Endothelial cell of umbilical vein (primary cell): ENCODE measurements around the gene PBXIP1. TPM values are rescaled to one million over a fixed set of nuclear protein-coding genes. Genes with fewer than 3 reads are reported as not detected.

ENCODE experiments used
- BruUV-seq: library from RNA; stranded (reverse); fragments of 400-500 nt; replicated peaks from 2 replicates; lab custom pipeline; 2021; lab: Mats Ljungman, UMichigan
- CTCF ChIA-PET: fragments of 300-600, 350-600 bp; sonication (Branson Sonifier 250); formaldehyde crosslinking; loops from one replicate; lab custom pipeline; 2021; ENCODE audit warnings: antibody characterized with exemption, inconsistent platforms; lab: Charles Lee
- POLR2A ChIA-PET: fragments of 300-600, 350-600 bp; sonication (Branson Sonifier 250); formaldehyde crosslinking; loops from one replicate; lab custom pipeline; 2021; ENCODE audit warnings: antibody characterized with exemption, inconsistent platforms; lab: Charles Lee
- DNase-seq: peaks from one replicate; pipeline ENCODE4 v3.0.0-alpha.2; 2011; ENCODE audit warnings: low read depth, low spot score
- FAIRE-seq: peaks from 2 replicates; lab custom pipeline; 2011; peaks lifted over from hg19 to GRCh38; lab: Jason Lieb, UNC
- H2AFZ ChIP-seq: 2 replicates; pipeline ENCODE4 v1.6.0; 2012; ENCODE audit warnings: low read depth, low read length, control low read depth, inconsistent platforms
- H3K27ac ChIP-seq: 2 replicates; pipeline ENCODE4 v1.5.1; 2011; ENCODE audit warnings: low read depth, mild to moderate bottlenecking, control low read depth, low read length, moderate library complexity; ENCODE audit not compliant: insufficient read depth
- H3K27me3 ChIP-seq, 2 experiments: 2 replicates each; pipeline versions ENCODE4 v1.6.0 to v1.6.1; 2011; ENCODE audit warnings: low read length in 2 of 2, mixed read lengths in 1 of 2; ENCODE audit not compliant: control insufficient read depth in 2 of 2, insufficient read depth in 2 of 2
- H3K36me3 ChIP-seq, 2 experiments: 2 replicates in 1 of 2; 3 replicates in 1 of 2; pipeline ENCODE4 v1.5.1; 2011; ENCODE audit warnings: low read length in 2 of 2, mild to moderate bottlenecking in 1 of 2, moderate library complexity in 1 of 2; ENCODE audit not compliant: control insufficient read depth in 2 of 2, insufficient read depth in 2 of 2; ENCODE audit errors: extremely low read depth in 1 of 2
- H3K4me1 ChIP-seq: 3 replicates; pipeline ENCODE4 v1.5.1; 2011; ENCODE audit warnings: mild to moderate bottlenecking, low read length; ENCODE audit not compliant: control insufficient read depth, insufficient read depth; ENCODE audit errors: extremely low read depth
- H3K4me2 ChIP-seq: 2 replicates; pipeline ENCODE4 v1.6.1; 2011; ENCODE audit warnings: low read length, control low read depth, mixed read lengths; ENCODE audit not compliant: insufficient read depth
- H3K4me3 ChIP-seq, 3 experiments: fragments of 200-600 bp in 1 of 3; sonication (generic), shearing (Covaris generic) in 1 of 3; replicated peaks in 1 of 3; 2 replicates each; pipeline ENCODE4 v1.5.1; 2011 to 2016; ENCODE audit warnings: control low read depth in 3 of 3, low read length in 3 of 3, mild to moderate bottlenecking in 2 of 3, inconsistent platforms in 1 of 3, low read depth in 1 of 3, moderate library complexity in 1 of 3; ENCODE audit not compliant: insufficient read depth in 1 of 3
- H3K79me2 ChIP-seq: 2 replicates; pipeline ENCODE4 v1.6.0; 2012; ENCODE audit warnings: low read length, inconsistent platforms; ENCODE audit not compliant: control insufficient read depth, insufficient read depth
- H3K9ac ChIP-seq: replicated peaks from 2 replicates; pipeline ENCODE3; 2011; ENCODE audit warnings: low read length, control low read depth; ENCODE audit not compliant: insufficient read depth; ENCODE audit errors: extremely low read depth
- H3K9me1 ChIP-seq: replicated peaks from 3 replicates; pipeline ENCODE4 v1.6.0; 2011; ENCODE audit warnings: mild to moderate bottlenecking, low read length; ENCODE audit not compliant: control insufficient read depth, insufficient read depth; ENCODE audit errors: extremely low read depth
- H3K9me3 ChIP-seq: replicated peaks from 2 replicates; pipeline ENCODE4 v1.5.1; 2012; ENCODE audit warnings: low read length, inconsistent platforms; ENCODE audit not compliant: control insufficient read depth, insufficient read depth
- H4K20me1 ChIP-seq: replicated peaks from 2 replicates; pipeline ENCODE3; 2011; ENCODE audit warnings: mild to moderate bottlenecking, low read length; ENCODE audit not compliant: control insufficient read depth, insufficient read depth; ENCODE audit errors: extremely low read depth
- EZH2 ChIP-seq: IDR thresholded peaks from 2 replicates; pipeline ENCODE4 v1.6.1; 2012; ENCODE audit warnings: borderline replicate concordance, low read depth, mild to moderate bottlenecking, moderate library complexity, low read length, inconsistent platforms; ENCODE audit not compliant: severe bottlenecking
- FOS ChIP-seq: IDR thresholded peaks from 2 replicates; pipeline ENCODE4 v1.6.1; 2011; ENCODE audit warnings: mild to moderate bottlenecking, low read length, moderate library complexity, borderline replicate concordance; ENCODE audit not compliant: insufficient read depth
- GATA2 ChIP-seq: IDR thresholded peaks from 2 replicates; pipeline ENCODE4 v1.7.0; 2011; ENCODE audit warnings: low read depth, mild to moderate bottlenecking, moderate library complexity, mixed read lengths, low read length; ENCODE audit not compliant: insufficient read length, insufficient read depth
- JUN ChIP-seq: IDR thresholded peaks from 2 replicates; pipeline ENCODE4 v1.6.1; 2011; ENCODE audit warnings: borderline replicate concordance, low read depth; ENCODE audit not compliant: insufficient read length, insufficient read depth
- MYC ChIP-seq: IDR thresholded peaks from one replicate; pipeline ENCODE4 v1.6.1; 2011; ENCODE audit warnings: mild to moderate bottlenecking, low read depth, low read length
- POLR2A ChIP-seq: IDR thresholded peaks from 2 replicates; pipeline ENCODE4 v1.6.1; 2012; ENCODE audit warnings: low read depth, mild to moderate bottlenecking, control low read depth, low read length
- POLR2AphosphoS5 ChIP-seq: IDR thresholded peaks from 2 replicates; pipeline ENCODE4 v1.6.1; 2012; ENCODE audit warnings: low read depth, mild to moderate bottlenecking, control low read depth, low read length, moderate library complexity; ENCODE audit not compliant: insufficient read depth
- dilution Hi-C: fragments of 300-500 bp; cut with MboI; formaldehyde crosslinking; loops from one replicate; pipeline ENCODE4 v1.15.0; 2019; ENCODE audit warnings: low sequenced_read_pairs; ENCODE audit not compliant: extremely low pct_ligation_motif_present
- intact Hi-C: fragments of 100-400 bp; cut with micrococcal nuclease; formaldehyde crosslinking; loops from one replicate; pipeline ENCODE4 v1.10.0; 2022
- polyA plus RNA-seq, 4 experiments: library from polyadenylated mRNA; depleted of rRNA in 3 of 4; stranded (reverse) in 3 of 4; unstranded in 1 of 4; fragments of >200 nt; gene quantifications; 2 replicates each; pipeline versions ENCODE4 v1.2.1 to v1.2.3, GENCODE V29; 2011 to 2012; ENCODE audit warnings: missing spikeins in 1 of 4
- total RNA-seq: library from RNA; stranded (reverse); gene quantifications from 2 replicates; pipeline ENCODE4 v1.2.3, GENCODE V29; 2021
- TF ChIP-seq, protein P1 (sequence below): IDR thresholded peaks from 2 replicates; pipeline ENCODE4 v1.6.1; 2011; ENCODE audit not compliant: insufficient read depth, insufficient read length
- TF ChIP-seq, protein P2 (sequence below), 2 donors: IDR thresholded peaks; 1 replicate in 1 of 2; 2 replicates in 1 of 2; pipeline ENCODE4 v1.5.1; 2011; ENCODE audit warnings: low read length in 2 of 2, mild to moderate bottlenecking in 2 of 2, moderate library complexity in 2 of 2, control low read depth in 1 of 2, inconsistent platforms in 1 of 2, low read depth in 1 of 2; ENCODE audit not compliant: insufficient read depth in 1 of 2; ENCODE audit errors: extremely low read depth in 1 of 2

Gene PBXIP1
- total and polyA plus RNA-seq, 2 donors (not counting 3 experiments of a cell fraction or from before 2014, with no cell fraction given): 49.4 to 54.7 TPM

DNA sequence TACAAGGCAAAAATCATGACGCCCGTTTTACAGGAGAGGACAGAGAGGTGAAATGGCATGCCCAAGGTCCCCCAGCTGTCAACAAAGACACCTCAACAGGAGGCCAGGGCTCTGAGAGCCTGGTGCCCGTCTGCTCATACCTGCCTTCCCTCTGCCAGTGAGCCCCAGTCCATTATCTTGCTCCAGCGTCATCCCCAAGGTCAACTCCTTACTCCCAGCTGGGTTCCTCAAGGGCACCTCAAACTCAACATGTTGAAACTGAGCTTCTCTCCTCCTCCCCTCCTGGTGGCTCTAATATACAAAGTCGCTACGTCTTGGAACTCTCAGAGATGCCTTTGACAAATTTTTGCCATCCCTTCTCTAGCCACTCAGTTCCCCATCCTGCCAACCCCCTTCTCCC lies 3.2 kb downstream of the PBXIP1 start:
- no peak for FAIRE-seq
- BruUV-seq: no TSS peak
- POLR2A ChIA-PET: no interaction called here

More for the DNA sequence above, 3.2 kb downstream of the PBXIP1 start:
- Histone ChIP-seq H3K79me2 (no peaks in the 10 kb centered on the region), H3K27me3 (no peaks in the 10 kb centered on the region), H3K36me3 (peaks cover 0 to 19% of the 10 kb centered on the region in 2 experiments), H3K4me2 (no peak overlapping the region), H3K4me3 (no peak overlapping the region), H3K9me1 (no peaks in the 10 kb centered on the region), H2AFZ (no peak overlapping the region), H4K20me1 (no peaks in the 10 kb centered on the region), H3K4me1 (peaks cover 19% of the 10 kb centered on the region), H3K9ac (no peak overlapping the region), H3K27ac (no peak overlapping the region), H3K9me3 (no peaks in the 10 kb centered on the region)
- no peak for DNase-seq
- TF ChIP-seq, protein P1, sequence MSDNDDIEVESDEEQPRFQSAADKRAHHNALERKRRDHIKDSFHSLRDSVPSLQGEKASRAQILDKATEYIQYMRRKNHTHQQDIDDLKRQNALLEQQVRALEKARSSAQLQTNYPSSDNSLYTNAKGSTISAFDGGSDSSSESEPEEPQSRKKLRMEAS: no peak
- TF ChIP-seq GATA2 (no peak), EZH2 (no peak), POLR2AphosphoS5 (no peak), JUN (no peak), POLR2A (no peak), FOS (no peak), MYC (no peak)
- TF ChIP-seq, protein P2, sequence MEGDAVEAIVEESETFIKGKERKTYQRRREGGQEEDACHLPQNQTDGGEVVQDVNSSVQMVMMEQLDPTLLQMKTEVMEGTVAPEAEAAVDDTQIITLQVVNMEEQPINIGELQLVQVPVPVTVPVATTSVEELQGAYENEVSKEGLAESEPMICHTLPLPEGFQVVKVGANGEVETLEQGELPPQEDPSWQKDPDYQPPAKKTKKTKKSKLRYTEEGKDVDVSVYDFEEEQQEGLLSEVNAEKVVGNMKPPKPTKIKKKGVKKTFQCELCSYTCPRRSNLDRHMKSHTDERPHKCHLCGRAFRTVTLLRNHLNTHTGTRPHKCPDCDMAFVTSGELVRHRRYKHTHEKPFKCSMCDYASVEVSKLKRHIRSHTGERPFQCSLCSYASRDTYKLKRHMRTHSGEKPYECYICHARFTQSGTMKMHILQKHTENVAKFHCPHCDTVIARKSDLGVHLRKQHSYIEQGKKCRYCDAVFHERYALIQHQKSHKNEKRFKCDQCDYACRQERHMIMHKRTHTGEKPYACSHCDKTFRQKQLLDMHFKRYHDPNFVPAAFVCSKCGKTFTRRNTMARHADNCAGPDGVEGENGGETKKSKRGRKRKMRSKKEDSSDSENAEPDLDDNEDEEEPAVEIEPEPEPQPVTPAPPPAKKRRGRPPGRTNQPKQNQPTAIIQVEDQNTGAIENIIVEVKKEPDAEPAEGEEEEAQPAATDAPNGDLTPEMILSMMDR (IDR thresholded peaks at IDR 0.05; ENCODE audit: extremely low read depth in 1 of 2, insufficient read depth in 1 of 2, low read depth in 1 of 2, low read length in 2 of 2): no peak
- CTCF ChIA-PET: interaction anchor here (0.9 to 2.4 kb wide), 3 partner anchors 9 to 132 kb away, joined by 3 to 10 read pairs (median 4); no protein-coding TSS in a partner anchor
- dilution Hi-C loops: no loop called here
- intact Hi-C loops: no loop called here
